Measurements from ENCODE around the gene BRINP1.

The BRINP1 gene

DNA sequence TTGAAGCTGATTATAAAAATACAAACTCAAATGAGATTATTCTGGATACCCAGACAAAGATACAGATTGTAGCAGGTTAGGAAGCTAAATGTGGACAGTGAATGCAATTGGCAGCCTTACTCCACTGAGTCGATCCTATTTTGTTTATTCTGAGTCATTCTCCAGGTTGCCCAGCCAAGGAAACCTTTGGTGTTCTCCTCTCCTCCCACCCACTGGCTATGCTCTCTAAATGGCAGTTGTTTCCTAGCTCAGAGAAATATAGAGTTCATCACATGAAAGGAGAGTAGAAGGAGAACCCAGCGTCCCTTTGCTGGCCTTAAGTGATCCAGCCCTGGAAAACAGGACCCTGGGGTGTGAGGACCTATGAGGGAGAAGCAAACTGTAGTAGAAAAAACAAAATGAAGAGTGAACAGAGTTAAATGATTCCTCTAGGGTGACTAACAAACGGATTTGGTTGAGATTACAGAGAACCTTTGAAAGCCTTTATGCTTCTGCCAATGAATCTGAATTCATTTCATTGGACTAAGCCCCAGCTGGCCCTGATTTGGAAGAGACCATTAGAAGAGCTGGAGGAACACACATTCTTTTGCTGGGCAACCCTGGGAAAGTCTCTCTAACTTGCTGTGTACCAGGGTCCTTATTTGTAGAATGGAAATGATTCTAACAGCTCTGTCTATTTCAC lies 95.1 kb downstream of the BRINP1 start:
- no peak for DNase-seq

DNA sequence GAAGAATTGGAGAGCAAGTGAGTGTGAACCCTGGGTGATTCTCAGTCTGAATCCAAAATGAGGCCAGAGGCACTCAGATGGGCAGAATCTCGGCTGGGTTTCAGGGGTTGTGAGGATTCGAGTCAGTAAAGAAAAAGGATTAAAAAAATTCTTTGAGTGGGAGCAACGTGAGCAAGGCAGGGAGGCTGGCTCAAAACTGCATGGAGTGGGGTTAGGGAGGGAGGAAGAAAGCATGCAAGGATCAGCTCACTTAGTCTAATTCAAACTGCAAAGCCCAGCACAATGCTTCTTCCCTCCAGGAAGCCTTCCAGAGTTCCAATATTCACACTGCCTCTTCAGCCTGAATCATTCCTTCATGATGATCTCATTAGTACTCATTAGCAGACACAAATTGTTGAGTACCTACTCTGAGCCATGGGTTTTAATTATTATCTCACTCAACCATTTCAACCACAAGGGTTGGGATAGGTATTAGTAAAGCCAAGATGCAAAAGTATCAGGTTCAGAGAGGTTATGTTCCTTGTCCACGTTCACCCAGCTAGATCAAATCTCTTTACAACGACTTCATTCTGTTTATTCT lies 95.8 kb downstream of the BRINP1 start:
- no peak for DNase-seq

DNA sequence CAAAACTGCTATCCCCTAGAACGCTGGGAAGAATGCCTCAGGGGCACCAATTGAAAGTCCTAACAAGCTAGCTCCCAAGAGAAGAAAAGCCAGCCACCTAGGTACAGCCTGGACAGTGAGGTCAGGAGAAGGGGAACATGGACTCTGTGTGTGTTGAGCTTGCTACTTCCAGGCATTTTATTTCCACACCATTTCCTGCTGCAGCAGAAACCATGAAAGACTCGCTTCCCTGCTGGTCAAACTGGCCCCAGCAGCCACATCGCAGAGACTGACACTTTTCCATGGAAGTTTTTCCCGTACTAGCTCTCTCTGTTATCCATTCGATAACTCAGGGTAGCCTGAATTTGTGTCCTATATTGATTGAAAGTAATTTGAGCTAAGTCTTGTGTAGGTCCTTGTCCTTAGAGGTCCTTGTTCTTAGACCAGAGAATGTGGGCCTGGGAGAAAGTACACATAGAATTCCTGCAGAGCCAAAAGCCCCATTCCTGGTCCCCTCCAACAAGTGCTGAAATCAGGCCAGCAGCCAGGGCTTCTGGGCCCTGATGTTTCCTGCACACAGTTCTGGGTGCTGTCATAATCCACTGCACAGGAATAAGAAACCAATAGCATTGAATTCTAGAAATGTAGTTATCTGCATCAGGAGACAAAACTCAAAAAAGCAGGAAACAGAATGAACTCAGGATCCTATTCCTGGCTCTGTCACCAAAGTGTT lies 96.6 kb downstream of the BRINP1 start:
- no peak for DNase-seq

DNA sequence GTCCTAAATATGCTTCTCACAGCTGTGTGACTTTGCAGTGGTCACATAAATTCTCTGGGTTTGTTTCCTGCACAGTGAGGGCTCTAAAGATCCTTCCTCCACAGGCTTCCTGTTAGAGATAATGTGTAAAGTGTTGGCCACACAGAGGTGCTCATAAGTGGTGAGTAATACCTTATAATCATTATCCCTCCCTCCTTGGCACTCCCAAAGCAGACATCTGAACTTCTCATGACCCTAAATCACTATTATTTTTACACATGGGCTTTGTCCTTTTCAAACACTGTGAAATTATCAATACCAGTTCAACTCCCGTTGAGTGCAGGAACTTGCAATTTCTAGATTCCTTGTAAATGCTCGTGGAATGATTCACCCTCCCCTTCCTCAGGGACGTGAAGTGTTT lies 100.2 kb downstream of the BRINP1 start:
- DNase-seq, result no peak

DNA sequence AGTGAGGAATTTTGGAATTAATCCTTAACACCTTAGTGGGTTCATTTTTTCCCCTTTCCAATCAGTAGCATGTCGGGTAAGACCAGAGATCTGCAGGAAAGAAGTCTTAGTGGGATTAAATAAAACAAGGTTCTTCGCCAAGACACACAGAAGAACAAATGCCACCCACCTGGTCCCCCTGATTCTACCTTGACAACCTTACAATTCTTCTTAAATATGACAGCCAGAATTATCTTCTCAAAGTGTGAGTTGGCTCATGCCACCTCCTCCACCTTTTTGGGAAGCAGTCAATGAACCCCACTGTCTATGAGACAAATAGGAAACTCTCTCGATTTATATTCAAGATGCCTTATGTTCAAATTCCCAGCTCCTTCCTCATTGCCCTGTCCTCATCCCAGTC lies 105.1 kb downstream of the BRINP1 start:
- DNase-seq, result no peak

DNA sequence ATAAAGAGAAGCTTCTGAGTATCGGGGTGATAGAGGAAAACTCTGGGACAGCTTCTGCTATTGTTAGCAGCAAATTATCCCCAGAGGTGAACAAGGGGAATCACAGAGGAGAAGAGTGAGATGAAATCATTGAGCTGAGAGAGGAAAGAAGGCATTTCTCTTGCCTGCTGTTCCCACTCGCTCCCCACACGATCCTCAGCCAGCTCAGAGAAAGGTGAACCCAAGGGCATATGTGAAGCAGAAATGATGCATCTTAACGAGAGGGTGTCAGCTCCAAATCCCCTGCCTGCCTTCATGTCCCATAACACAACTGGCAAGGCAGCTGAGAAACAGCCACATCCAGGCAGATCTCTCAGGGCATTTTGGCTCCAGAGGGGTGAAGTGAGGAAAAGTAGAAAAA lies 111.6 kb downstream of the BRINP1 start:
- no peak for DNase-seq

DNA sequence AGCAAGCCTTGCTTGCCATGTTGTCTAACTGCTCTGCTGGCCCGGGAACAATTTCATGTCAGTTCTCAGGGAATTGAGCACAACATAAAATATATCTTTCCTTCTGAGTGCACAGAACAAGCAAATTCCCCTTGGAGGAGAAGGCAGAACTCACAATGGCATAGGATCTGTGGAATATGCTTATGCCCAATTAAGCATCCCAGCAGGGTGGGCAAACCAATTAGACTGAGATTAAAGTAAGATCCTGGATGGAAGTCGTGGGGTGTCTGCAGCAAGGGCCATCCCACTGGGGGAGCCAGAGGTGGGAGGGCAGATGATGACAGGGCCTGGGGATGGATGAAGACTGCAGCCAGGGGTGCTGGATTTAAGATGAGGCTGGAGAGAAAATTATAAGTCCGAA lies 114.1 kb downstream of the BRINP1 start:
- no peak for DNase-seq

DNA sequence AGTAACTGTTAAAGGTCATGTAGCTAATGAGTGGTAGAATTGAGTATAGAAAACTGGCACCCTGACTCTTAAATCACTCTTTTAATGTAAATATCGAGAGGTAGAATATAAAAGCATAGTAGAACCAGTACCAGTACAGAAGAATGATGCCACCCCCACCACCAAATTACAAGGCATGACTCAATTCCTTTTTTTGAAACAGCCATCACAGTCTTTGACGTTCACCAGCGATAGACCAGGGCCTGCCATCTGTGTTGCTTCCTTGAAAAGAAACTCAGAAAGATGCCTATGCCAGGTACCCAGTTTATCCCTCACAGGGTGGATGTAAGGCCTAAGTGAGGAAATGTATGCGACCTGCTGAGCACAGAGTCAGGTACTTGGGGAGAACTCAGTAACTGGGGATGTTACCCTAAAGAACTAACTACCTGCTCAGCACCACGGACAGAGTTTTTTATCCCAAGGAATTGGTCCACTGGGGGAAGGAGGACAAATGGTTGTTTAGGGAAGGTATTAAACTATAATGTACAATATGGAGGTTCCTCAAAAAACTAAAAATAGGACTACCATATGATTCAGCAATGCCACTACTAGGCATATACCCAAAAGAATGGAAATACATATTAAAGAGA lies 116.5 kb downstream of the BRINP1 start:
- DNase-seq, result no peak

DNA sequence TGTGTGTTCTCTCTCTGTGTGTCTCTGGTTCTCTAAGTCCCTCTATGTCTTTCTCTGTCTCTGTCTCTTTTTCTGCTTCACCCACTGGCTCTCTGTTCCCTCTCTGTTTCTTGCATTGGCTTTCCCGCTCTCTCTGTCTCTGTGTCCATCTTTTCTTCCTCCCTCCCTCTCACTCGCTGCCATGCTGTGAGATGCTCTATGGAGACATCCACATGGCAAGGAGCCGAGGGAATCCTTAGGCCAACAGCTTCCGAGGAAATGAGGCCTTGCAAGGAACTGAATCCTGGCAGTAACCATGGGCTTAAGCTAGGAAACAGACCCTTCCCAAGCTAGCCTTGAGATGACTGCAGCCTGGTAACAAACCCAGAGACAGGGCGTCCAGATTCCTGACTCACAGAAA lies 117.3 kb downstream of the BRINP1 start:
- no peak for DNase-seq

DNA sequence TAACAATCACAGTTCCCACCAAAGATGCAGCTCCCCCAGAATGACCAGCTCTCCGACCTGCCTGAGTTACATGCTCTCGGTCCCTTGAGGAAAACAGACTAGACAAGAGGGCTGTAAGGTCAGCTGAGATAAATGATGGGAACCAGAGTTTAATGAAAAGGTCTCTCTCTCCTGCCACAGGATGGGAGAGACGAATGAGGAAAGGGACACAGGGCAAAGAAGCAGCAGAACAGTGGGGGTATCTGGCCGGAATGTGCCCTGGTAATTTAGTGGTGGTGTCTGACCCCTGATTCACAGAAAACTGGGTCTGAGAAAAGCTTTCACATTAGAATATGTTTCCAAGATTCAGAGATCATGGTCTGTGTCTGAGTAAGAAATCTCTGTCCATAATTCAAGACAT lies 118.5 kb downstream of the BRINP1 start:
- no peak for DNase-seq

DNA sequence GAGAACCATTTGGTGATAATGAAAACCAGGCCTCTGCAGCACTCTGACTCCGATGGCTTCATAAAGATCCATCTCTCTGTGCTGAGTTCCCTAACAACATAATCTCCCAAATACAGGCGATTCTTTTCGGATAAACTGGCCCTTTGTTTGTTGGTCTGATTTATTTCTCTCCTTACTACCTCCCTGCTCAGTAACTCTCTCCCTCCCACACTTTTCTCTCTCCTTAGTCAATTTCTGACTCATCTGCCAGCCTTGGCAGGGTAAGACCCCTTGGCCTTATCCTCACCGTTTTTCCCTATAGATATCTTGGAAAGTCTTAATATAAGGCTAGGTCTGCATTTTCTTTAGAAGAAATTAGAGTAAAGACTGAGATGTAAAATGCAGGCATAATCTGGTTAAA lies 128.7 kb downstream of the BRINP1 start:
- no peak for DNase-seq

DNA sequence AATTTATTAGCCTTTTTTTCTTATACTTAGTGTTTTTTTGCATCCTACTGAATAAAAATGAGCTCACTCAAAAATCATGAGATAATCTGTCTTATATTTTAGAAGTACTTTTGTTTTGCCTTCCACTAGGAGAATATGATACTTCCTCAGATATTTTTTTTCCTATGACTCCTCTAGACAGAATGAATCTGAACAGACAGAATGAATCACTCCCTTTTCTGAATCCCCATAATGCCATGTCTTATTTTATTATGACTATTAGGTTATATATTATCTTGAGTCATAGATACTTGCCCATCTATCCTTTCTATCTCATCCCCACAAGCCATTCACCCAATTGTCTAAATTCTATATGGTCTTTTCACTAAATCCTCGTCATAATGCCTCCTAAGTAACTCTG lies 134.6 kb downstream of the BRINP1 start:
- DNase-seq, result no peak

DNA sequence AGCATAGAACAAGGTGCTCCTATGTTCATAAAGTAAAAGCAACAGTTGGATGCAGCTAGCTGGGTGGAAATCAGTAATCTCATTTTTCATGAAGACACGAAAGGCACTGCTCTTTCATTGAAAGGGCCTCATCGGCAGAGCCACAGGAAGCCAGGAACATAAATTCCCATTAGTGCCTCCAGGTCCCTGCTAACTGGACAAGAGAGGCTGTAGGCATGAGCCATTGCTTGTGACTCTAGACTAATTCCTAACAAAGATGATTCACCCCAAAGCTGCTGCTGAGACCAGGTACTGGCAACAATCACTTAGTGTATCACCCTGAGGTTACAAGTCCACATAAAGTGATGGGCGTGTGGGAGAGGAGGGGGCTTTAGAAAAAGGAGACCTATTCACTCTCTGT lies 141.8 kb downstream of the BRINP1 start:
- DNase-seq, result no peak

DNA sequence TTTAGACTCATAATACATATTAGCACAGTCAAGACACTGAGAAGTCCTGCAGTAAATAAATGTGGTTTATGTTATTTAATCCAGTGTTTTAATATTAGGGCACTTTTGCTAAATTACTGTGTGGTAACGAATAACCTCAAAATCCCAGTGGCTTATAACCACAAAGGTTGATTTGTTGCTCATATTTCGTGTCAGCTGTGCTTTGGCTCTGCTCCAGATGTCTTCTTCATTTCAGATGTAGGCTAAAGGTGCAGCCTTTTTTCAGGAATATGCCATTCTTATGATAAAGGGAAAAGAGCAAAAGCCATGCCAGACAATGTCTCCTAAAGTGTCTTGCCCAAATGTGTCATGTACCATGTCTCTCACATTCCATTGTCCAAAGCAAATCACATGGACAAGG lies 144.8 kb downstream of the BRINP1 start:
- no peak for DNase-seq

DNA sequence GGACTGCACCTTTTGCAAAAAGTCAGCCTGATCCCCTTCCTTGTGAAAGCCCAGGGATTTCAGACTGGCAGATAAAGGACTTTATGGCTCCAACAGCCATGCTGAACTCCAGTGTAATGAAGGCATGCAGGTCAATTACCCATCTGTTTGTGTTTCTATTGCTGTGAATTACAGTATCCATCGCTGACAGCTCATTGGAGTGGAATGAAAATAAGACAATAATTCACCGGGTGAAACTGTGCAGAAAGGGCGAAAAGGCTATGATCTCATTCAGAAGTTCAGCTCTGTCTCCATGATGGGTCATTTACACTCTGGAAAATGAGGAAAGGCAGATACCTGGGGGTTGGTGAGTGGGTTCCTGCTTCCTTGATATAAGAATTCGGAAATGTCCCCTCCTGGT lies 148.0 kb downstream of the BRINP1 start:
- DNase-seq, result no peak

DNA sequence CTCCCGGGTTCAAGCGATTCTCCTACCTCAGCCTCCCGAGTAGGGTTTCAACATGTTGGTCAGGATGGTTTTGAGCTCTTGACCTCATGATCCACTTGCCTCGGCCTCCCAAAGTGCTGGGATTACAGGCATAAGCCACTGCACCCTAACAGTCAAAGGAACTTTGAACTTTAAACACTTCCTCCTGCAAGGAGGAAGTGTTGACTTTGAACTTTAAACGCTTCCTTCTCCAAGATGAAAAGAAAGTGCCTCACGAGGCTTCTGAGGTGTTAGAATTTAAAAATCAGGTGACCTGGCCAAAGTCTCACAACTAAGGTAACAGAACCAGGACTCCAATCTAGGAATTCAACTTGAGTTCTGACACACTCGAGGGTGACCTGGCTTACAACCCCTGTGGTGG lies 150.9 kb downstream of the BRINP1 start:
- no peak for DNase-seq

DNA sequence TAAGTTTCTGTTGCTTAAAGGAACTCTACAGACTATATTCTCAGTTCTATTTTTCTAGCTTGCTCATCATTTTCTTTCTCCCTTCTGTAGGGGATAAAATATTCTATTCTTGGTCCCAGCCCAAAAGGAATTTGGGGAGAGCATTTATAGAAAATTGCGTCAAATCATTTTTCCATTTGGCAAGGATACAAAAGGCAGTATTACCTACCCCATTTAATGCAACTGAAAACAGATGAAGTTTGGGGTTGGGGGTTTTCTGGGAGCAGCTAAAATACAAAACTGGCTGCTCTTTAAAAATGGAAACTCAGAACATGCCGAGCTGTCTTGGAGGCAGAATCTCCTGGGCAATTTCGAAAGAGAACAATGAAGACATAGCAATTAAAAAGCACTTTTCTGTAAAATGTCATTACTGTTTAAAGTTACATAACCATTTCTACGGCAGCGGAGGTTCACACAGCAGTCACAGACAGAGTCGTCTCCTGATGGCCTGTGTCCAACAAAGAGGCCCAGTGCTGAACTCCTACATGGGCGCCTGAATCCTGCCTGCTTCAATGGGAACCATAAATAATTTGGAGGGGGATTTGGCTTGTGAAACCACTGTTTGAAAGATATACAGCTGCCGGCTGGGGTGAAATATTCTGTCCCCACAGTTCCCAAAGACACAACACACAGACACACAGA lies 152.4 kb downstream of the BRINP1 start:
- no peak for DNase-seq

DNA sequence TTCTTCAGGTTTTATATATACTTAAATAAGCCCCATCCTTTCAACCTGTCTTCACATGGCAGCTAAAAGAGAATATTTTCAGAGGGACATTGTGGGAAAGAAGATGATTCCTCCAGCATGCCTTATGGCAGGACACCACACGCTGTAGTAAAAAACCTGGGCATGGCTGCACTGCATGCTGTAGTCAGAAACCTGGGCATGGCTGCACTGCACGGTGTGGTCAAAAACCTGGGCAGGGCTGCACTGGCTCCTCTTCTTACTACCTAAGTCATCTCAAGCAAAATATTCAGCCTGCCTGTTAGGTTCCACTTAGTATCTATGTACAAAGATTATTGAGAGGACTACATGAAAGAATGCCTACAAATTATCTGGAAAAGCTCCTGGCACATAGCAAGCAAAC lies 153.6 kb downstream of the BRINP1 start:
- DNase-seq, result no peak

DNA sequence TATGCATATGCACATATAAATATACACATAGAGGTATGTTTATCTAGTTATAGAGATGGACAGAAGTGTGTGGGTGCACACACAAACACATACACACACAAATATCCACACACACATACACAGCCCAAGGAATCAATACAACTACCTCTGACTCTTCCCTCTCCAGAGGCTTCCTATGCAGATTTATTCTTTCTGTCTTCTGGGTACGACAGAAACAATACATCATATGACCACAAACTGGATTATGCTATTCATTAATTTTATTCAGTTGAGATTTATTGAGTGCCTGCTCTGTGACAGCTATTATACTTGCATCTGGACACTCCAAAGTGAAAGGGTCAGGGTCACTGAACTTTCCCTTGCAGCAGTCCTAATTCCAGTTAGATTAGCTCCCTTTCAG lies 155.8 kb downstream of the BRINP1 start:
- no peak for DNase-seq

DNA sequence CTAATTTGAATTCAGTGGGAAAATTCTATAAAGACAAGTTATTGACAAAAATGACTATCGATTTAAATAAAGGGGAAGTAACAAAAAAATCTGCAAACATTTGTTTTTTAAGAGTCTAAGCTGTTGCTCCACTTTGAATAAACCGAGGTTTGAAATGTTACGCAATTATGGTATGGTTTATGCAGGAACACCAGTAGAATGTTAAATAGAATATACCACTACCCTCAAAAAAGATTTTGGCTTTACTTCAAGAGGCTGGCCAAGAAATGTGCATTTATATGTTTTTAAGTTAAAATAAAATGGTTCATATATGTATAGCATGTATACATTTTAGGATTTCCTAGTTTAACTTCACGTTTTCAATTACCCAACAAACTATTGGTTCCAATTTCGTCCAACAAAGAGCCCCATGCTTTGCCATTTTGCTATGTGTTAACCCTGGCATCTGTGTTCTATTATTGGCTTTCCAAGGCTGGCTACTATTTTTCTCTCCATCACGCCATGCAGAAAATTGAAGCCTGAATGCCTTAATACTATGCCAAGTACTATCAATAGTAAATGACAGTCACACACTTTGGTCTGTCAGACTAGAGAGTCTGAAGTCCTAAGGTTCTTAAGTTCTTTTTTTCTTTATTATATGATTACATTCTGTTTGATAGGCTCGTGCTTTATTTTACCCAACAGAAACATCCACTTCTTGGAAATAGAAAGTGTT lies 171.2 kb downstream of the BRINP1 start:
- DNase-seq, result no peak

DNA sequence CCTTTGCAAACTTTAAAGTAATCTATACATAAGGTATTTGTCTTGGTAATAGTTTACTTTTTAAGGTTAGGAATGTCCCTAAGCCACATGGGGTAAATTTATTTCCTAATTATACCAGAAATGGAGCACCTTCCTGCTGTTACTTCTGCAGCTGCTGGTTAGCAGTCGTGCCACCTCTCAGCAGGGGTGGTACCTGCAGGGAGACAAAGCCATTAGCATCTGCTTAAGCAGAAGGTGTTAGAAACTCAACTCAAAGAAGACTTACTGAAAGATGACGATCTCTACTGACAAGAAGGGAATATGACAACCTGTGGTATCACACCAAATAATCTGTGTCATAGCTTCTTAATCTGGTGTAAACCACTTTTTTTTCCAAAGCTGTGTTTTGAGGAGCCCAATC lies 173.7 kb downstream of the BRINP1 start:
- DNase-seq, result no peak

DNA sequence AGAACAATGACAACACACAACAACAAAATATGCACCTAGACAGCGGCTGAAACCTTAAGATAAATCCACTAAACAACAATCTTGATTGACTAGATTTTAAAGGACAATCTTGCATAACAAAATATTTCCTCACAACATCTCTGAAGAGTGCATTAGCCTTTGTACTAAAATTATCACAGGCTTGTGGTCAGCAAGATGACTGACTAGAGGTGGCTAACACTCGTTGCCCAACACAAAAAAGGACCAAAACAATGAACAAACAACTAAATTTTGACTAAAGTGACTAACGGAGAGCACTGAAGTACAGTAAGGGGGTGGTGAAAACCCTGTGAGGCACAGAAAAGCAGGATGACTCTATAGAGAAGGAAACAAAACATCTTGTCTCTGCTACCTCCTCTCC lies 183.9 kb downstream of the BRINP1 start:
- DNase-seq, result no peak

All from stimulated activated naive CD4-positive, alpha-beta T cell (primary cell).